K562 (cell line): ENCODE results near the gene R3HDM2. TPM values are rescaled to one million over a fixed set of nuclear protein-coding genes. Genes with fewer than 3 reads are reported as not detected.

Experiments used
- ARID2 ChIP-seq: fragments of 450-650 bp; IDR thresholded peaks from 2 replicates; pipeline ENCODE4 v1.6.1; 2017; ENCODE audit warnings: antibody characterized with exemption, mild to moderate bottlenecking
- CREM ChIP-seq: IDR thresholded peaks from 2 replicates; pipeline ENCODE4 v1.6.1; 2014; ENCODE audit warnings: antibody characterized with exemption, low read depth
- DACH1 ChIP-seq: fragments of 450-650 bp; IDR thresholded peaks from 2 replicates; pipeline ENCODE4 v1.6.1; 2018; ENCODE audit not compliant: partially characterized antibody
- EP400 ChIP-seq: fragments of 450-650 bp; IDR thresholded peaks from 2 replicates; pipeline ENCODE4 v1.6.1; 2017; ENCODE audit warnings: antibody characterized with exemption, mild to moderate bottlenecking, moderate library complexity
- KLF10 ChIP-seq: fragments of 250-450 bp; sonication (Bioruptor Pico); IDR thresholded peaks from 2 replicates; pipeline ENCODE4 v1.6.1; 2021; ENCODE audit warnings: matching md5 sums
- L3MBTL2 ChIP-seq: fragments of 450-650 bp; IDR thresholded peaks from 2 replicates; pipeline ENCODE4 v1.6.1; 2016; ENCODE audit warnings: mild to moderate bottlenecking, moderate library complexity
- MYC ChIP-seq, 2 experiments: fragments of 250-450 bp in 1 of 2; sonication (Bioruptor Pico) in 1 of 2; IDR thresholded peaks; 2 replicates each; pipeline versions ENCODE4 v1.5.1 to v1.6.1; 2012 to 2021; ENCODE audit warnings: low read depth in 2 of 2, borderline replicate concordance in 1 of 2, improper control_type of control experiment in 1 of 2, low read length in 1 of 2, mild to moderate bottlenecking in 1 of 2, moderate library complexity in 1 of 2
- NBN ChIP-seq: fragments of 450-650 bp; IDR thresholded peaks from 2 replicates; pipeline ENCODE4 v1.6.1; 2016; ENCODE audit warnings: low read depth, mild to moderate bottlenecking
- RAD21 ChIP-seq, 2 experiments: fragments of 250-450 bp in 1 of 2; fragments of 450-650 bp in 1 of 2; sonication (Bioruptor Pico) in 1 of 2; formaldehyde crosslinking in 1 of 2; IDR thresholded peaks in 1 of 2; conservative IDR thresholded peaks in 1 of 2; 2 replicates each; pipeline versions ENCODE4 v1.4.0 to v1.8.0; 2020 to 2022; ENCODE audit warnings: mild to moderate bottlenecking in 2 of 2, moderate library complexity in 1 of 2
- RB1 ChIP-seq: fragments of 450-650 bp; IDR thresholded peaks from 2 replicates; pipeline ENCODE4 v1.6.1; 2017; ENCODE audit warnings: low read depth, mild to moderate bottlenecking
- RCOR1 ChIP-seq, 2 experiments: IDR thresholded peaks; 2 replicates each; pipeline ENCODE4 v1.6.1; 2012; ENCODE audit warnings: low read depth in 2 of 2, low read length in 2 of 2, borderline replicate concordance in 1 of 2, improper control_type of control experiment in 1 of 2
- TARDBP ChIP-seq: fragments of 450-650 bp; IDR thresholded peaks from 2 replicates; pipeline ENCODE4 v1.6.1; 2016
- ZNF785 ChIP-seq: fragments of 250-450 bp; sonication (Bioruptor Pico); IDR thresholded peaks from 2 replicates; pipeline ENCODE4 v1.4.0; 2020; ENCODE audit warnings: mild to moderate bottlenecking
- polyA plus RNA-seq, 8 experiments: library from polyadenylated mRNA; depleted of rRNA in 4 of 8; stranded (reverse) in 5 of 8; unstranded in 3 of 8; fragments of >200 nt; fragmentation: Nextera tagmentation in 2 of 8; fragmentation: Illumina TruSeq in 1 of 8; extraction: Ambion mirVana in 2 of 8; extraction: Trizol in 1 of 8; gene quantifications; 2 replicates each; pipeline versions ENCODE4 v1.2.1 to v1.2.3, GENCODE V29; 2011 to 2014; ENCODE audit warnings: inconsistent platforms in 1 of 8, missing spikeins in 1 of 8
- total RNA-seq, 7 experiments: library from RNA; depleted of rRNA in 6 of 7; stranded (reverse); fragments of >200 nt in 6 of 7; fragmentation: Illumina TruSeq in 2 of 7; extraction: Trizol in 2 of 7; gene quantifications; 2 replicates each; pipeline versions ENCODE4 v1.2.1 to v1.2.3, GENCODE V29; 2011 to 2021; ENCODE audit warnings: low replicate concordance in 1 of 7
- TF ChIP-seq, protein P1 (sequence below): fragments of 250-450 bp; sonication (Bioruptor Pico); IDR thresholded peaks from 2 replicates; pipeline ENCODE4 v1.5.0; 2020; ENCODE audit warnings: mild to moderate bottlenecking, borderline replicate concordance
- TF ChIP-seq, protein P2 (sequence below): fragments of 250-450 bp; sonication (Bioruptor Pico); IDR thresholded peaks from 2 replicates; pipeline ENCODE4 v1.8.0; 2022; ENCODE audit warnings: moderate library complexity, mild to moderate bottlenecking, inconsistent platforms

Gene R3HDM2
- total and polyA plus RNA-seq, 9 of the 15 experiments (the other 6 are each of a cell fraction or from before 2014, with no cell fraction given): 3.3 to 18.8 (median 9.0) TPM

DNA sequence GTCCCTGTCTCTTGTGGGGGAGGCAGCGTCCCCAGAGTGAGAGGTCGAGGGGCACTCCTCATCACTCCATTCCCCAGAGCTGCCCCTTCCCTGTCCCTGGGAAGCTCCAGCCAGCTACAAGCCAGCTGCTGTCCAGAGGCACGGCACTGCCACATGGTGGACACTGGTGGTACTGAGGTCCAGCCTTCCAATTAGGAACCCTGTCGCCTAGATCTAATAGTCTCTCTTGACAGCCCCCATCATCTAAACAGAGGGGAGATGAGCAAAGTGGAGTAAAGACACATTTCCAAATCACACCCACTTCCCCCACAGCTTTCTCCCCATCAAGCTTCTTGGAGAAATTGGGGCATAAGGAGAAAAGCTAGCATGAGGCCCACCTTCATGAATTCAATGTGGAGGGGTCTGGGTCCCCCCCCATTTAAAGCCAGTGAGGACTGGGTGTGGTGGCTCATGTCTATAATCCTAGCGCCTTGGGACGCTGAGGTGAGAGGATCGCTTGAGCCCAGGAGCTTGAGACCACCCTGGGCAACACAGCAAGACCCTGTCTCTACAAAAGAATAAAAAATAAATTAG, 22.2 kb upstream of the R3HDM2 start (continued):
- no peak for TF ChIP-seq KLF10 (CRISPR knock-in tag)
- peak; percentile 57; the same call in 1 of the 2 replicates for TF ChIP-seq RB1
- TF ChIP-seq, protein P1, sequence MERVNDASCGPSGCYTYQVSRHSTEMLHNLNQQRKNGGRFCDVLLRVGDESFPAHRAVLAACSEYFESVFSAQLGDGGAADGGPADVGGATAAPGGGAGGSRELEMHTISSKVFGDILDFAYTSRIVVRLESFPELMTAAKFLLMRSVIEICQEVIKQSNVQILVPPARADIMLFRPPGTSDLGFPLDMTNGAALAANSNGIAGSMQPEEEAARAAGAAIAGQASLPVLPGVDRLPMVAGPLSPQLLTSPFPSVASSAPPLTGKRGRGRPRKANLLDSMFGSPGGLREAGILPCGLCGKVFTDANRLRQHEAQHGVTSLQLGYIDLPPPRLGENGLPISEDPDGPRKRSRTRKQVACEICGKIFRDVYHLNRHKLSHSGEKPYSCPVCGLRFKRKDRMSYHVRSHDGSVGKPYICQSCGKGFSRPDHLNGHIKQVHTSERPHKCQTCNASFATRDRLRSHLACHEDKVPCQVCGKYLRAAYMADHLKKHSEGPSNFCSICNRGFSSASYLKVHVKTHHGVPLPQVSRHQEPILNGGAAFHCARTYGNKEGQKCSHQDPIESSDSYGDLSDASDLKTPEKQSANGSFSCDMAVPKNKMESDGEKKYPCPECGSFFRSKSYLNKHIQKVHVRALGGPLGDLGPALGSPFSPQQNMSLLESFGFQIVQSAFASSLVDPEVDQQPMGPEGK: no peak
- peak; percentile 51 for TF ChIP-seq DACH1
- TF ChIP-seq ARID2: peak; percentile 87
- TF ChIP-seq ZNF785 (CRISPR knock-in tag): no peak
- no peak for TF ChIP-seq EP400
- TF ChIP-seq CREM: peak; percentile 64
- TF ChIP-seq L3MBTL2: peak; percentile 73
- peak; percentile 52; the same call in 1 of the 2 replicates for TF ChIP-seq NBN
- TF ChIP-seq TARDBP: no peak
- 0 out of 4 replicates have a peak, but pooled peaks of 1 of the 2 experiments have one; percentile 37 for TF ChIP-seq RCOR1 (IDR thresholded peaks at IDR 0.05; ENCODE audit: borderline replicate concordance in 1 of 2, low read depth in 2 of 2, low read length in 2 of 2)
- TF ChIP-seq, protein P2, sequence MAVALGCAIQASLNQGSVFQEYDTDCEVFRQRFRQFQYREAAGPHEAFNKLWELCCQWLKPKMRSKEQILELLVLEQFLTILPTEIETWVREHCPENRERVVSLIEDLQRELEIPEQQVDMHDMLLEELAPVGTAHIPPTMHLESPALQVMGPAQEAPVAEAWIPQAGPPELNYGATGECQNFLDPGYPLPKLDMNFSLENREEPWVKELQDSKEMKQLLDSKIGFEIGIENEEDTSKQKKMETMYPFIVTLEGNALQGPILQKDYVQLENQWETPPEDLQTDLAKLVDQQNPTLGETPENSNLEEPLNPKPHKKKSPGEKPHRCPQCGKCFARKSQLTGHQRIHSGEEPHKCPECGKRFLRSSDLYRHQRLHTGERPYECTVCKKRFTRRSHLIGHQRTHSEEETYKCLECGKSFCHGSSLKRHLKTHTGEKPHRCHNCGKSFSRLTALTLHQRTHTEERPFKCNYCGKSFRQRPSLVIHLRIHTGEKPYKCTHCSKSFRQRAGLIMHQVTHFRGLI (CRISPR knock-in tag): no peak
- peak; percentile 96 to 98 for TF ChIP-seq RAD21 (CRISPR knock-in tag; conservative IDR thresholded peaks at IDR 0.05 in 1 of 2, IDR thresholded peaks at IDR 0.05 in 1 of 2)
- TF ChIP-seq MYC (IDR thresholded peaks at IDR 0.05; ENCODE audit: low read depth, low read length): peak; percentile 57; the same call in 1 of the 2 replicates
- 0 out of 2 replicates have a peak, but pooled peaks have one; percentile 15 for TF ChIP-seq MYC (CRISPR knock-in tag; IDR thresholded peaks at IDR 0.05; ENCODE audit: borderline replicate concordance, low read depth)
- TF ChIP-seq, all 486 proteins: peak for 37
